GM06990 (cell line): ENCODE data around the gene BLNK.

Experiments
- DNase-seq: peaks from one replicate; pipeline ENCODE4 v3.0.0-alpha.2; 2011; ENCODE audit not compliant: insufficient read length; ENCODE audit errors: extremely low read depth
- H3K27me3 ChIP-seq: replicated peaks from 2 replicates; pipeline ENCODE4 v1.6.0; 2011; ENCODE audit warnings: low read length; ENCODE audit not compliant: control insufficient read depth, insufficient read depth
- H3K36me3 ChIP-seq: 2 replicates; pipeline ENCODE4 v1.5.1; 2011; ENCODE audit warnings: low read length; ENCODE audit not compliant: control insufficient read depth, insufficient read depth
- H3K4me3 ChIP-seq: replicated peaks from 2 replicates; pipeline ENCODE4 v1.5.1; 2011; ENCODE audit warnings: low read depth, mild to moderate bottlenecking, control low read depth, low read length
- TF ChIP-seq, protein P1 (sequence below): IDR thresholded peaks from 2 replicates; pipeline ENCODE4 v1.5.1; 2011; ENCODE audit warnings: low read length, control low read depth, mild to moderate bottlenecking, inconsistent platforms; ENCODE audit not compliant: insufficient read depth, poor library complexity, severe bottlenecking

BLNK gene

GRCh38 chr10:96292971-96293920 lies 21.9 kb upstream of the BLNK start:
- no peaks in the 10 kb centered on the region for H3K27me3 ChIP-seq
- peak; percentile 56 for DNase-seq
- no peak overlapping the region for H3K4me3 ChIP-seq
- TF ChIP-seq, protein P1, sequence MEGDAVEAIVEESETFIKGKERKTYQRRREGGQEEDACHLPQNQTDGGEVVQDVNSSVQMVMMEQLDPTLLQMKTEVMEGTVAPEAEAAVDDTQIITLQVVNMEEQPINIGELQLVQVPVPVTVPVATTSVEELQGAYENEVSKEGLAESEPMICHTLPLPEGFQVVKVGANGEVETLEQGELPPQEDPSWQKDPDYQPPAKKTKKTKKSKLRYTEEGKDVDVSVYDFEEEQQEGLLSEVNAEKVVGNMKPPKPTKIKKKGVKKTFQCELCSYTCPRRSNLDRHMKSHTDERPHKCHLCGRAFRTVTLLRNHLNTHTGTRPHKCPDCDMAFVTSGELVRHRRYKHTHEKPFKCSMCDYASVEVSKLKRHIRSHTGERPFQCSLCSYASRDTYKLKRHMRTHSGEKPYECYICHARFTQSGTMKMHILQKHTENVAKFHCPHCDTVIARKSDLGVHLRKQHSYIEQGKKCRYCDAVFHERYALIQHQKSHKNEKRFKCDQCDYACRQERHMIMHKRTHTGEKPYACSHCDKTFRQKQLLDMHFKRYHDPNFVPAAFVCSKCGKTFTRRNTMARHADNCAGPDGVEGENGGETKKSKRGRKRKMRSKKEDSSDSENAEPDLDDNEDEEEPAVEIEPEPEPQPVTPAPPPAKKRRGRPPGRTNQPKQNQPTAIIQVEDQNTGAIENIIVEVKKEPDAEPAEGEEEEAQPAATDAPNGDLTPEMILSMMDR, result peak; percentile 53
- no peaks in the 10 kb centered on the region for H3K36me3 ChIP-seq

DNA sequence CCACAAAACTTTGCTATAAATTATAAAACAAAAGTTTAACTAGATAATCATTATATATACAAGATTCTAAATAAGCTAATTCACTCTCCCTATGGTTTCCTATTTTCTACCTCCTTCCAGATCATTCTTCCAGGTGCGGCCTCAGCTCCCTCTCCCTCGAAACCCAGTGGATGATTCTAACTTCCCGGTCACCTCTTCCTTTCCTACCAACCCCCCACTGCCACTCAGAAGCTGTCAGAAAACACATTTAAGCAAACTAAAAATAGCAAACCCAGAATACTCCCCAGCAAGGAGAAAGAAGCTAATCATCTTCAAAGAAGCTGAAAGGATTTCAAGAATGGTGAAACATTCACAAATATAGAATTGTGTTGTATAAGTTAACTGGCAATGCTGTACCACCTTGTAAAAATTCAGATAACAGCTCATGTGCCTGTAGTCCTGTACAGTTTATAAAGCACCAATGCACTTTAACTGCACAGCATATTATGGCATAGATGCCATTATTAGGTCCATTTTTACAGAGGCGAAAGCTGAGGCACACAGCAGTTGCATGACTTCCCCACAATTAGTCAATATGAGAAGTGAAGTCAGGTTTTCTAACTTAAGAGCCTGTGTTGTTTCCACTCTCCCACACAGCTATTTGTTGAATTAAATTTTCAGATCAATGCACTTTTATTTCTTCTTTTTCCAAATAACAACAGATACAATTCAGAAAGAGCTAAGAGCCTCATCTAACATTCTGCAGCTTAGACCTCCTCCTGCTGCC lies 19.2 kb upstream of the BLNK start:
- no peaks in the 10 kb centered on the region for H3K27me3 ChIP-seq
- H3K36me3 ChIP-seq, result no peaks in the 10 kb centered on the region
- TF ChIP-seq, protein P1, result no peak
- peak overlapping the region; percentile 35 for H3K4me3 ChIP-seq
- peak; percentile 48 for DNase-seq

- TF ChIP-seq, protein P1, result no peak
- Histone ChIP-seq H3K27me3 (no peaks in the 10 kb centered on the region), H3K4me3 (no peak overlapping the region), H3K36me3 (no peaks in the 10 kb centered on the region)
- DNase-seq, result no peak
Measured at GRCh38 chr10:96289218-96289910, 18.0 kb upstream of the BLNK start.

DNA sequence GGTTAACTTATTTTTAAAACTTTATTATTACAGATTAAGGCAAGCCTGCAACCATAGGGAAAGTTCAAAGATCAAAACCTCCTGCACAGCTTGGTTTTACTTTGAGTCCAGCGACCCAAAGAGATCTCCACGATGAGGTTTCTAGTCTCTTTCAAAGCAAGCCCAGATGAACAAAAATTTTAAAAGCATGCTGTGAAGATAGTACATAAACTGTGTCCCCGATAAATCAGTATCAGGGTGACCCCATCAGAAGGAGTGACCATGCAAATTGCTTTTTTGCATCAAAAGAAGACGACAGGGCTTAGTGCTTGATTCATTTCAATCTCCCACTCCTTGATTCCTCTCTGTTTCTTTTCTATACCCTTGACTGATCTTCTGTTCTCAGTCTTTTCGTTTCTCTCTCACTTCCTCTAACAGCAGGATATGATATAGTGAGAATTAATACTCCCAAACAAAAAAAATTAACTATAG lies 16.8 kb upstream of the BLNK start:
- no peaks in the 10 kb centered on the region for H3K27me3 ChIP-seq
- DNase-seq, result peak; percentile 80
- peak overlapping the region; percentile 57 for H3K4me3 ChIP-seq
- TF ChIP-seq, protein P1, result no peak
- H3K36me3 ChIP-seq, result no peaks in the 10 kb centered on the region

DNA sequence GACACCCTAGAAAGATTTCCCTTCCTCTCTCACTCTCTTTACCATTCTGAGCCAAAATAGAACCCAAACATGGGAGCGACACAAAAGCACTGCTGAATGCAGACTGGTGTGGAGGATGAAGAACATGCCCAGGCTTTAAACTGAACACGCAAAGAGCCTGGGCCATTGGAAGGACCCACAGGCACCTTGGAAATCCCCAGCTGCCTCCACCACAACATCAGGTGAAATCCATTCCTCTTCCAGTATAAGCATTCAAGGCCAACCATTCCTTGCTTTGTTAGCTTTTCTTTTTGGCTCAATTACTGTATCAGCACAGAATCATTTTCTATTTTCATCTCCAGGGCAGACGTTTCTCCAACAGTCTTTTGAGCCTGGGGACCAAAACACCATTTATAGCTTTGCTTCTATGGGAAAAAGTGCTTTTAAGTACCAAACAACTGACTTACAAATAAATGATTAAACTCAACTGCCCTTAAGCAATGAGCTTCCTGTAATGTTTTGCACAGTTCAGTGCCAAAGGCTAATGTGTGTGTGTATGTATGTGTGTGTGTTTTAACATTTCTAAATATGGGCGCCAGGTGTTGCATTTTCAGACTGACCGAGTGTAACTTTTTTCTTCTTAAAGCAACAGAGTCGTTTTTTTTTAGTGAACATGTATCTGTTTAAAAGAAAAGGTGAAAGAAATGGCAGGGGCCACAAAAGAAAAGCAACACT lies 16.2 kb upstream of the BLNK start:
- no peaks in the 10 kb centered on the region for H3K27me3 ChIP-seq
- TF ChIP-seq, protein P1, result no peak
- peak overlapping the region; percentile 57 for H3K4me3 ChIP-seq
- no peaks in the 10 kb centered on the region for H3K36me3 ChIP-seq
- DNase-seq, result peak; percentile 75
